Neural cell (in vitro differentiated cells): ENCODE results near the gene MDM1. TPM values are rescaled to one million over a fixed set of nuclear protein-coding genes. Genes with fewer than 3 reads are reported as not detected.

Experiments used
- H2AFZ ChIP-seq: fragments of 200-600, 300-800 bp; sonication (generic), shearing (Covaris generic); 2 replicates; pipeline ENCODE4 v1.6.0; 2014; ENCODE audit warnings: low read depth, mild to moderate bottlenecking, antibody characterized with exemption, low read length, moderate library complexity
- H3F3A ChIP-seq: fragments of 200-600 bp; shearing (Covaris generic); 2 replicates; pipeline ENCODE4 v1.6.1; 2016; ENCODE audit warnings: mild to moderate bottlenecking, moderate library complexity, mixed read lengths, antibody characterized with exemption, low read length; ENCODE audit not compliant: insufficient read depth, poor library complexity, severe bottlenecking
- H3K27ac ChIP-seq: fragments of 200-600, 300-800 bp; sonication (generic), shearing (Covaris generic); 2 replicates; pipeline ENCODE4 v1.5.1; 2014; ENCODE audit warnings: mild to moderate bottlenecking, low read length, moderate library complexity
- H3K27me3 ChIP-seq: fragments of 300-800, 200-600 bp; sonication (generic), shearing (Covaris generic); 2 replicates; pipeline ENCODE4 v1.6.0; 2014; ENCODE audit warnings: mild to moderate bottlenecking, low read depth, low read length, moderate library complexity; ENCODE audit not compliant: insufficient read depth
- H3K36me3 ChIP-seq: fragments of 300-800, 200-600 bp; sonication (generic), shearing (Covaris generic); 2 replicates; pipeline ENCODE4 v1.5.1; 2014; ENCODE audit warnings: mild to moderate bottlenecking, antibody characterized with exemption, low read length, moderate library complexity; ENCODE audit not compliant: insufficient read depth
- H3K4me2 ChIP-seq: fragments of 300-800, 200-600 bp; sonication (generic), shearing (Covaris generic); 2 replicates; pipeline ENCODE4 v1.6.0; 2014; ENCODE audit warnings: mild to moderate bottlenecking, low read length
- H3K4me3 ChIP-seq: fragments of 300-800, 200-600 bp; sonication (generic), shearing (Covaris generic); 2 replicates; pipeline ENCODE4 v1.5.1; 2014; ENCODE audit warnings: mild to moderate bottlenecking, low read length, moderate library complexity
- H3K79me2 ChIP-seq: fragments of 200-600 bp; shearing (Covaris generic); replicated peaks from 2 replicates; pipeline ENCODE4 v1.6.0; 2014; ENCODE audit warnings: mild to moderate bottlenecking, low read length, moderate library complexity; ENCODE audit not compliant: insufficient read depth
- H3K9ac ChIP-seq: fragments of 300-800, 200-600 bp; sonication (generic), shearing (Covaris generic); 2 replicates; pipeline ENCODE4 v1.6.1; 2016; ENCODE audit warnings: mild to moderate bottlenecking, low read length, mixed read lengths
- H3K9me2 ChIP-seq: fragments of 200-600 bp; shearing (Covaris generic); 2 replicates; pipeline ENCODE4 v1.6.1; 2016; ENCODE audit warnings: mild to moderate bottlenecking, low read length, mixed read lengths; ENCODE audit not compliant: insufficient read depth
- H3K9me3 ChIP-seq: fragments of 200-600, 300-800 bp; sonication (generic), shearing (Covaris generic); 2 replicates; pipeline ENCODE4 v1.6.1; 2016; ENCODE audit warnings: mild to moderate bottlenecking, mixed run types, low read length, moderate library complexity, mixed read lengths
- H4K20me1 ChIP-seq: fragments of 200-600 bp; shearing (Covaris generic); 2 replicates; pipeline ENCODE4 v1.6.1; 2016; ENCODE audit warnings: mild to moderate bottlenecking, mixed run types; ENCODE audit not compliant: insufficient read depth
- EP300 ChIP-seq: fragments of 450-650 bp; conservative IDR thresholded peaks from 2 replicates; pipeline ENCODE4 v1.6.1; 2014; ENCODE audit warnings: antibody characterized with exemption, mild to moderate bottlenecking, moderate library complexity; ENCODE audit not compliant: poor library complexity, severe bottlenecking
- EZH2 ChIP-seq: fragments of 200-600, 300-800 bp; shearing (Covaris generic), sonication (generic); IDR thresholded peaks from 2 replicates; pipeline ENCODE4 v1.6.1; 2014; ENCODE audit warnings: antibody characterized with exemption, low read length, borderline replicate concordance, mild to moderate bottlenecking; ENCODE audit not compliant: insufficient read depth, poor library complexity, severe bottlenecking
- MXI1 ChIP-seq: fragments of 450-650 bp; conservative IDR thresholded peaks from 2 replicates; pipeline ENCODE4 v1.6.1; 2014; ENCODE audit warnings: antibody characterized with exemption, mild to moderate bottlenecking; ENCODE audit not compliant: poor library complexity, severe bottlenecking
- POLR2AphosphoS5 ChIP-seq: IDR thresholded peaks from 2 replicates; pipeline ENCODE4 v1.6.1; 2012
- RAD21 ChIP-seq: fragments of 450-650 bp; conservative IDR thresholded peaks from 2 replicates; pipeline ENCODE4 v1.6.1; 2014; ENCODE audit warnings: antibody characterized with exemption, mild to moderate bottlenecking, moderate library complexity
- SMC3 ChIP-seq: fragments of 450-650 bp; conservative IDR thresholded peaks from 2 replicates; pipeline ENCODE4 v1.6.1; 2014; ENCODE audit warnings: antibody characterized with exemption, mild to moderate bottlenecking, moderate library complexity; ENCODE audit not compliant: poor library complexity
- TAF1 ChIP-seq: IDR thresholded peaks from 2 replicates; pipeline ENCODE4 v1.6.1; 2012; ENCODE audit warnings: low read depth
- polyA plus RNA-seq: library from polyadenylated mRNA; depleted of rRNA; stranded (reverse); fragments of >200 nt; gene quantifications from 2 replicates; pipeline ENCODE4 v1.2.3, GENCODE V29; 2014
- TF ChIP-seq, protein P1 (sequence below): fragments of 450-650 bp; IDR thresholded peaks from 2 replicates; pipeline ENCODE4 v1.5.1; 2014; ENCODE audit warnings: antibody characterized with exemption, mild to moderate bottlenecking, moderate library complexity; ENCODE audit not compliant: poor library complexity, severe bottlenecking
- TF ChIP-seq, protein P2 (sequence below): IDR thresholded peaks from 2 replicates; pipeline ENCODE4 v1.6.1; 2012; ENCODE audit warnings: borderline replicate concordance

Gene MDM1
- polyA plus RNA-seq, 1 donor from 2014 or later = 35.5 TPM

DNA sequence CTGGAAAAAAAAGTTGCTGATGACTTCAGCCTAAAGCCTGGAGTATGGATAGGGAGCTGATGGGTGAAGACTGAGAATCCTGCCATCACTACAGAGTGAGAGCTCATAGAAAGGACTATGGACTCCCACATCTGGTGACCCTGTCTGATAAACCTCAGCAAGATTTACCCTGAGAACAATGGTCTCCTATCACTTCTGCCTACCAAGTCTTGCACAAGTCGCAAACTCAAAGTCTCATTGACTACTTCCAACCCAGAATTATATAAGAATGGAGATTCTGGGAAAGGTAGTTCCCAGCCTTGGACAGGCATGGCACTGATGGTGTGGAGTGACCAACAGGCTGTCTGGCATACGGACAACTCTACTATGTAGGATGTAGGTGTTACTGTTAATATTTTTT is 9.7 kb upstream of the MDM1 start:
- TF ChIP-seq RAD21 (no peak), EZH2 (no peak), MXI1 (no peak), POLR2AphosphoS5 (no peak), EP300 (no peak)
- TF ChIP-seq, protein P1, sequence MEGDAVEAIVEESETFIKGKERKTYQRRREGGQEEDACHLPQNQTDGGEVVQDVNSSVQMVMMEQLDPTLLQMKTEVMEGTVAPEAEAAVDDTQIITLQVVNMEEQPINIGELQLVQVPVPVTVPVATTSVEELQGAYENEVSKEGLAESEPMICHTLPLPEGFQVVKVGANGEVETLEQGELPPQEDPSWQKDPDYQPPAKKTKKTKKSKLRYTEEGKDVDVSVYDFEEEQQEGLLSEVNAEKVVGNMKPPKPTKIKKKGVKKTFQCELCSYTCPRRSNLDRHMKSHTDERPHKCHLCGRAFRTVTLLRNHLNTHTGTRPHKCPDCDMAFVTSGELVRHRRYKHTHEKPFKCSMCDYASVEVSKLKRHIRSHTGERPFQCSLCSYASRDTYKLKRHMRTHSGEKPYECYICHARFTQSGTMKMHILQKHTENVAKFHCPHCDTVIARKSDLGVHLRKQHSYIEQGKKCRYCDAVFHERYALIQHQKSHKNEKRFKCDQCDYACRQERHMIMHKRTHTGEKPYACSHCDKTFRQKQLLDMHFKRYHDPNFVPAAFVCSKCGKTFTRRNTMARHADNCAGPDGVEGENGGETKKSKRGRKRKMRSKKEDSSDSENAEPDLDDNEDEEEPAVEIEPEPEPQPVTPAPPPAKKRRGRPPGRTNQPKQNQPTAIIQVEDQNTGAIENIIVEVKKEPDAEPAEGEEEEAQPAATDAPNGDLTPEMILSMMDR = no peak
- Histone ChIP-seq H3K9me2 (no peaks in the 10 kb centered on the region), H3F3A (no peaks in the 10 kb centered on the region), H4K20me1 (no peaks in the 10 kb centered on the region), H2AFZ (no peak overlapping the region), H3K27me3 (no peaks in the 10 kb centered on the region), H3K36me3 (no peaks in the 10 kb centered on the region), H3K4me2 (no peak overlapping the region), H3K9ac (no peak overlapping the region), H3K27ac (no peak overlapping the region), H3K79me2 (no peaks in the 10 kb centered on the region), H3K9me3 (no peaks in the 10 kb centered on the region), H3K4me3 (no peak overlapping the region)

DNA sequence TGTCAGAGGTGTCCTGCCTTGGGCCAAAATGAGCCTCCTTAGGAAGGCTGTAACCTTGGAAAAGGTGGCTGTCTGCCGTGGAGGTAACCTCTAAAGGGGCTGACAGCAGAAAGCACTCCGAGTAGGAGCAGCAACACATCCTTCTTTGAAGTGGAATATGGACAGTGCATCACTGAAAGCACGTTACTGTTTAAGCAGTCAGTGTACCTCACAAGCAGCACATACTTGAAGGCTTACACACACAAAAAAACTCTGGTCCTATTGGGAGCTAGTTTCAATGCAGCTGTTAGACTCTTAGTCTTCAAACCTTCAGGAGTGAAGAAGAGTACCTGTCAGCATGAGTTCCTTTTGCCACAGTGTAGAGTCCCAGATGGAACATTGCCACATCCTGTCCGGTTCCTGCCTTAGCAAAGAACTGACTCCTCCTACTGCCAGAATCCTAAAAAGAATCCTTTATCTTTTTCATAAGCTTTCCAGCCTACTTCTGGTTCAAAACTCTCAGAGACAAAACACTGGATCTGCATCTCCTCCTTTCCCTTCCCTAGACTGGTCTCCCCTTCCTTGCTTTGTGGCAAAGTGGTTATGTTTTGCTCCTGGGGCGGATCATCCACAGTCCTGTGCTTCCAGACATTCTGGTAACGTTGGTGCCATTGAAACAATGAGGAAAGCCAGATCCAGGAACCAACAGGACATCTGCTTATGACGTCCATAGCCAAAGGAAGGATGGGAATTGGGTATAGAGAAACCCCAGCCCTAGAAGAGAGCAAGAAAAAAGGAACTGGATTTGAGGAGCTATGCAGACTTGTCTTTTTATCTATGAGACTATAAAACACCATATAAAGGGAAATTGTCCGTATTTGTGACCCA is 8.5 kb upstream of the MDM1 start:
- H4K20me1 ChIP-seq = no peaks in the 10 kb centered on the region
- H3K36me3 ChIP-seq = no peaks in the 10 kb centered on the region
- no peak overlapping the region for H3K9ac ChIP-seq
- H3K9me2 ChIP-seq = no peaks in the 10 kb centered on the region
- H3K27me3 ChIP-seq = no peaks in the 10 kb centered on the region
- H3K4me2 ChIP-seq = no peak overlapping the region
- no peak overlapping the region for H2AFZ ChIP-seq
- no peak overlapping the region for H3K27ac ChIP-seq
- H3F3A ChIP-seq = no peaks in the 10 kb centered on the region
- TF ChIP-seq EZH2 (no peak), TAF1 (no peak), RAD21 (no peak), EP300 (no peak), POLR2AphosphoS5 (no peak), MXI1 (no peak), SMC3 (no peak)
- TF ChIP-seq, protein P1 = no peak
- TF ChIP-seq, protein P2, sequence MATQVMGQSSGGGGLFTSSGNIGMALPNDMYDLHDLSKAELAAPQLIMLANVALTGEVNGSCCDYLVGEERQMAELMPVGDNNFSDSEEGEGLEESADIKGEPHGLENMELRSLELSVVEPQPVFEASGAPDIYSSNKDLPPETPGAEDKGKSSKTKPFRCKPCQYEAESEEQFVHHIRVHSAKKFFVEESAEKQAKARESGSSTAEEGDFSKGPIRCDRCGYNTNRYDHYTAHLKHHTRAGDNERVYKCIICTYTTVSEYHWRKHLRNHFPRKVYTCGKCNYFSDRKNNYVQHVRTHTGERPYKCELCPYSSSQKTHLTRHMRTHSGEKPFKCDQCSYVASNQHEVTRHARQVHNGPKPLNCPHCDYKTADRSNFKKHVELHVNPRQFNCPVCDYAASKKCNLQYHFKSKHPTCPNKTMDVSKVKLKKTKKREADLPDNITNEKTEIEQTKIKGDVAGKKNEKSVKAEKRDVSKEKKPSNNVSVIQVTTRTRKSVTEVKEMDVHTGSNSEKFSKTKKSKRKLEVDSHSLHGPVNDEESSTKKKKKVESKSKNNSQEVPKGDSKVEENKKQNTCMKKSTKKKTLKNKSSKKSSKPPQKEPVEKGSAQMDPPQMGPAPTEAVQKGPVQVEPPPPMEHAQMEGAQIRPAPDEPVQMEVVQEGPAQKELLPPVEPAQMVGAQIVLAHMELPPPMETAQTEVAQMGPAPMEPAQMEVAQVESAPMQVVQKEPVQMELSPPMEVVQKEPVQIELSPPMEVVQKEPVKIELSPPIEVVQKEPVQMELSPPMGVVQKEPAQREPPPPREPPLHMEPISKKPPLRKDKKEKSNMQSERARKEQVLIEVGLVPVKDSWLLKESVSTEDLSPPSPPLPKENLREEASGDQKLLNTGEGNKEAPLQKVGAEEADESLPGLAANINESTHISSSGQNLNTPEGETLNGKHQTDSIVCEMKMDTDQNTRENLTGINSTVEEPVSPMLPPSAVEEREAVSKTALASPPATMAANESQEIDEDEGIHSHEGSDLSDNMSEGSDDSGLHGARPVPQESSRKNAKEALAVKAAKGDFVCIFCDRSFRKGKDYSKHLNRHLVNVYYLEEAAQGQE = no peak
- no peaks in the 10 kb centered on the region for H3K79me2 ChIP-seq
- no peaks in the 10 kb centered on the region for H3K9me3 ChIP-seq
- no peak overlapping the region for H3K4me3 ChIP-seq
